GM12878 (cell line): ENCODE data around the gene ESYT2. TPM values are rescaled to one million over a fixed set of nuclear protein-coding genes. Genes with fewer than 3 reads are reported as not detected.
"Not testable (repeated sequence)": the region's sequence is repeated elsewhere in the genome, so short reads cannot be mapped to it uniquely, and the experiment has no call there.

Experiments
- ATAC-seq: fragments of 200-7000 bp; cut with Tn5 transposase; 3 replicates; pipeline ENCODE4 v1.9.1; 2020; ENCODE audit warnings: mild to moderate bottlenecking, moderate library complexity
- BruUV-seq: library from RNA; stranded (reverse); fragments of 400-500 nt; replicated peaks from 2 replicates; lab custom pipeline; 2021; lab: Mats Ljungman, UMichigan
- CTCF ChIA-PET: fragments of 300-600 bp; sonication (Branson Sonifier 250); formaldehyde crosslinking; extraction: SDS; loops from one replicate; lab custom pipeline; 2021; ENCODE audit warnings: inconsistent platforms; lab: Yijun Ruan, JAX
- POLR2A ChIA-PET: fragments of 350-600 bp; formaldehyde crosslinking; extraction: SDS; loops from one replicate; lab custom pipeline; 2021; ENCODE audit warnings: inconsistent platforms; lab: Charles Lee
- RAD21 ChIA-PET: fragments of 300-600 bp; sonication (Branson Sonifier 250); formaldehyde crosslinking; loops from one replicate; lab custom pipeline; 2023; ENCODE audit warnings: antibody characterized with exemption; ENCODE audit not compliant: unreplicated experiment; lab: Charles Lee
- SMC1A ChIA-PET: fragments of 300-600 bp; sonication (Branson Sonifier 250); formaldehyde crosslinking; loops from one replicate; lab custom pipeline; 2023; ENCODE audit not compliant: unreplicated experiment, uncharacterized antibody; lab: Charles Lee
- DNase-seq: peaks from one replicate; pipeline ENCODE4 v3.0.0-alpha.2; 2011; ENCODE audit warnings: low read depth, low spot score
- FAIRE-seq: peaks from 3 replicates; lab custom pipeline; 2011; peaks lifted over from hg19 to GRCh38; lab: Jason Lieb, UNC
- H2AFZ ChIP-seq: 2 replicates; pipeline ENCODE4 v1.6.0; 2011; ENCODE audit warnings: low read depth, low read length, control low read depth; ENCODE audit not compliant: control insufficient read depth
- H3K27ac ChIP-seq: 2 replicates; pipeline ENCODE4 v1.5.1; 2011; ENCODE audit warnings: control low read depth; ENCODE audit not compliant: control insufficient read depth, insufficient read depth
- H3K27me3 ChIP-seq, 2 experiments: replicated peaks in 1 of 2; 2 replicates each; pipeline versions ENCODE4 v1.6.0 to v1.6.1; 2011; ENCODE audit warnings: low read length in 1 of 2; ENCODE audit not compliant: control insufficient read depth in 2 of 2, insufficient read depth in 2 of 2
- H3K36me3 ChIP-seq, 2 experiments: 2 replicates each; pipeline ENCODE4 v1.5.1; 2011; ENCODE audit warnings: low read length in 1 of 2; ENCODE audit not compliant: control insufficient read depth in 2 of 2, insufficient read depth in 2 of 2
- H3K4me1 ChIP-seq: 2 replicates; pipeline ENCODE4 v1.6.1; 2011; ENCODE audit warnings: mild to moderate bottlenecking, low read length, moderate library complexity, mixed read lengths; ENCODE audit not compliant: control insufficient read depth, insufficient read depth
- H3K4me2 ChIP-seq: 2 replicates; pipeline ENCODE4 v1.6.0; 2011; ENCODE audit warnings: control low read depth; ENCODE audit not compliant: control insufficient read depth, insufficient read depth
- H3K4me3 ChIP-seq: fragments of 200-600 bp; sonication (generic); 2 replicates; pipeline ENCODE4 v1.5.1; 2016
- H3K79me2 ChIP-seq: 2 replicates; pipeline ENCODE4 v1.6.0; 2011; ENCODE audit warnings: low read length; ENCODE audit not compliant: control insufficient read depth, insufficient read depth
- H3K9ac ChIP-seq: 2 replicates; pipeline ENCODE4 v1.8.0; 2011; ENCODE audit warnings: low read length, control low read depth, mixed read lengths; ENCODE audit not compliant: control insufficient read depth, insufficient read depth
- H3K9me3 ChIP-seq: replicated peaks from 3 replicates; pipeline ENCODE4 v1.5.1; 2011; ENCODE audit warnings: mild to moderate bottlenecking, low read length; ENCODE audit not compliant: control insufficient read depth, insufficient read depth
- H4K20me1 ChIP-seq: 2 replicates; pipeline ENCODE4 v1.6.0; 2011; ENCODE audit not compliant: control insufficient read depth, insufficient read depth
- MLLT1 ChIP-seq: fragments of 450-650 bp; IDR thresholded peaks from 2 replicates; pipeline ENCODE4 v1.6.1; 2016; ENCODE audit warnings: mild to moderate bottlenecking
- NFYB ChIP-seq: IDR thresholded peaks from 2 replicates; pipeline ENCODE4 v1.6.1; 2011; ENCODE audit warnings: low read depth, mild to moderate bottlenecking, low read length, improper control_type of control experiment, moderate library complexity; ENCODE audit not compliant: insufficient read depth
- RB1 ChIP-seq: fragments of 450-650 bp; formaldehyde crosslinking; IDR thresholded peaks from 2 replicates; pipeline ENCODE4 v1.6.1; 2017; ENCODE audit warnings: mild to moderate bottlenecking, borderline replicate concordance
- SP1 ChIP-seq: IDR thresholded peaks from one replicate; pipeline ENCODE4 v1.6.1; 2011; ENCODE audit warnings: low read depth, low read length
- SRF ChIP-seq, 2 experiments: IDR thresholded peaks; 2 replicates each; pipeline ENCODE4 v1.6.1; 2011; ENCODE audit warnings: low read depth in 2 of 2, low read length in 2 of 2, mild to moderate bottlenecking in 1 of 2, moderate library complexity in 1 of 2
- ZBTB33 ChIP-seq: fragments of 450-650 bp; IDR thresholded peaks from 2 replicates; pipeline ENCODE4 v1.6.1; 2017; ENCODE audit warnings: mild to moderate bottlenecking
- WGBS: methylation state at CpG from one replicate; pipeline ENCODE4 v1.1.6; 2016; ENCODE audit warnings: low lambda C conversion rate; ENCODE audit not compliant: insufficient replicate concordance, insufficient coverage; ENCODE audit errors: missing lambda C conversion rate; 5-methylcytosine and 5-hydroxymethylcytosine counted together
- in situ Hi-C: fragments of 300-500 bp; cut with MboI; formaldehyde crosslinking; loops from 9 replicates; pipeline ENCODE4 v1.14.3; 2018; ENCODE audit warnings: mixed read lengths
- intact Hi-C: fragments of 100-400 bp; cut with micrococcal nuclease; formaldehyde crosslinking; loops from one replicate; pipeline ENCODE4 v1.14.2; 2022; ENCODE audit not compliant: unreplicated experiment
- polyA plus RNA-seq, 11 experiments: library from polyadenylated mRNA; depleted of rRNA in 4 of 11; unstranded in 6 of 11; stranded (reverse) in 5 of 11; fragments of >200 nt; fragmentation: Nextera tagmentation in 4 of 11; fragmentation: Illumina TruSeq in 1 of 11; extraction: Ambion mirVana in 4 of 11; extraction: Trizol in 1 of 11; gene quantifications; 1 replicate in 1 of 11; 2 replicates in 10 of 11; pipeline versions ENCODE4 v1.2.1 to v1.2.3, GENCODE V29; 2011 to 2016; ENCODE audit warnings: inconsistent platforms in 2 of 11, missing spikeins in 2 of 11, low read depth in 1 of 11
- total RNA-seq, 4 experiments: library from RNA; depleted of rRNA in 3 of 4; stranded (reverse); fragments of >200 nt in 3 of 4; fragmentation: Illumina TruSeq in 1 of 4; extraction: Trizol in 1 of 4; gene quantifications; 2 replicates each; pipeline versions ENCODE4 v1.2.1 to v1.2.3, GENCODE V29; 2013 to 2021

ESYT2 gene
- total and polyA plus RNA-seq, 10 of the 15 experiments (the other 5 are each of a cell fraction or from before 2014, with no cell fraction given) = 1.9 to 44.6 (median 21.4) TPM

- ATAC-seq = peak; percentile 66
- FAIRE-seq, in situ Hi-C loops, H3K79me2 ChIP-seq, H3K9ac ChIP-seq, H3K36me3 ChIP-seq, H4K20me1 ChIP-seq, DNase-seq, H3K4me2 ChIP-seq, intact Hi-C loops, H3K4me1 ChIP-seq, H3K27me3 ChIP-seq, H3K9me3 ChIP-seq, BruUV-seq, H3K27ac ChIP-seq: not testable (repeated sequence)
- CTCF ChIA-PET = interaction anchor here (0.8 to 1.8 kb wide), 7 partner anchors 23 to 114 kb away, joined by 3 to 11 read pairs (median 3); partner anchors contain the start of gene ESYT2
- Histone ChIP-seq H3K4me3 (peak overlapping the region; percentile 60; the same call in 1 of the 2 replicates), H2AFZ (peak overlapping the region; percentile 59; the same call in 1 of the 2 replicates)
- POLR2A ChIA-PET = interaction anchor here (0.6 to 2.2 kb wide), 13 partner anchors 9 to 209 kb away, joined by 3 to 17 read pairs (median 5); partner anchors contain the start of genes ESYT2 and NCAPG2
- RAD21 ChIA-PET = interaction anchor here (0.5 to 2.4 kb wide), 11 partner anchors 8 to 249 kb away, joined by 3 to 32 read pairs (median 4); partner anchors contain the start of gene NCAPG2
- peak; percentile 31 for TF ChIP-seq SP1
- TF ChIP-seq SRF (IDR thresholded peaks at IDR 0.05; ENCODE audit: low read depth in 2 of 2, low read length in 2 of 2) = 0 out of 4 replicates have a peak, but pooled peaks of 1 of the 2 experiments have one; percentile 16
- TF ChIP-seq MLLT1 = peak; percentile 85
- peak; percentile 63; the same call in 1 of the 2 replicates for TF ChIP-seq NFYB
- 0 out of 2 replicates have a peak, but pooled peaks have one; percentile 28 for TF ChIP-seq RB1
- TF ChIP-seq ZBTB33 = 0 out of 2 replicates have a peak, but pooled peaks have one; percentile 79
- WGBS = 68% methylated on average over 13 of the region's 13 CpGs
- SMC1A ChIA-PET = interaction anchor here (0.6 to 2.4 kb wide), 9 partner anchors 33 to 248 kb away, joined by 3 to 8 read pairs (median 3); no protein-coding TSS in a partner anchor
Measured at GRCh38 chr7:158862985-158863610, 33.8 kb upstream of the ESYT2 start.
